Subcutaneous adipose tissue (tissue), 4 donors: Measurements from ENCODE around the gene SLC35B2. TPM values are rescaled to one million over a fixed set of nuclear protein-coding genes. Genes with fewer than 3 reads are reported as not detected.

Experiments used
- CTCF ChIP-seq: fragments of 450-650 bp; IDR thresholded peaks from one replicate; pipeline ENCODE4 v1.5.1; 2016; ENCODE audit warnings: low read depth, mild to moderate bottlenecking, control low read depth, antibody characterized with exemption, moderate library complexity
- total RNA-seq, 4 donors: library from RNA; depleted of rRNA; stranded (reverse); fragments of >200 nt; gene quantifications; one replicate each; pipeline ENCODE4 v1.1.0, GENCODE V29; 2016

Gene SLC35B2
- total RNA-seq, 4 donors from 2014 or later = 14.2 to 30.3 (median 25.8) TPM

- no peak for TF ChIP-seq CTCF
Measured at GRCh38 chr6:44255871-44256774, 1.2 kb downstream of the SLC35B2 start.

- TF ChIP-seq CTCF = no peak
Measured at GRCh38 chr6:44255105-44255808, 2.1 kb downstream of the SLC35B2 start.

GRCh38 chr6:44254191-44255104 lies 2.9 kb downstream of the SLC35B2 start:
- no peak for TF ChIP-seq CTCF

GRCh38 chr6:44253307-44254101 lies 3.8 kb downstream of the SLC35B2 start:
- TF ChIP-seq CTCF = no peak

- TF ChIP-seq CTCF = no peak
Measured at GRCh38 chr6:44251576-44252524, 5.5 kb downstream of the SLC35B2 start.

GRCh38 chr6:44250718-44251123 lies 6.6 kb downstream of the SLC35B2 start:
- no peak for TF ChIP-seq CTCF
